AG04449 (cell line): ENCODE data around the gene DIP2A.
"Not testable (repeated sequence)": the region's sequence is repeated elsewhere in the genome, so short reads cannot be mapped to it uniquely, and the experiment has no call there.

ENCODE experiments used
- CTCF ChIA-PET: fragments of 350-600 bp; formaldehyde crosslinking; extraction: SDS; loops from one replicate; lab custom pipeline; 2021; ENCODE audit warnings: antibody characterized with exemption; lab: Yijun Ruan, JAX
- POLR2A ChIA-PET: fragments of 400-600, 350-600 bp; formaldehyde crosslinking; extraction: SDS; loops from one replicate; lab custom pipeline; 2020; ENCODE audit warnings: antibody characterized with exemption, inconsistent platforms; lab: Yijun Ruan, JAX
- DNase-seq: peaks from one replicate; pipeline ENCODE4 v3.0.0-alpha.2; 2010; ENCODE audit warnings: low read depth, low spot score
- H3K4me3 ChIP-seq: 2 replicates; pipeline ENCODE4 v1.5.1; 2011; ENCODE audit warnings: low read depth, mild to moderate bottlenecking, control low read depth, low read length
- CTCF ChIP-seq: IDR thresholded peaks from one replicate; pipeline ENCODE4 v1.5.1; 2011; ENCODE audit warnings: mild to moderate bottlenecking, moderate library complexity, low read length, control low read depth, inconsistent platforms; ENCODE audit not compliant: insufficient read depth; ENCODE audit errors: missing control alignments

DIP2A gene

GRCh38 chr21:46517361-46517760, 58.7 kb downstream of the DIP2A start:
- DNase-seq, result no peak

GRCh38 chr21:46518983-46519583, 60.4 kb downstream of the DIP2A start:
- DNase-seq, result no peak
- no peak overlapping the region for H3K4me3 ChIP-seq
- CTCF ChIA-PET, result interaction anchor here (1.3 to 1.4 kb wide), 2 partner anchors 9 to 121 kb away, joined by 3 to 7 read pairs; no protein-coding TSS in a partner anchor
- no peak for TF ChIP-seq CTCF
- POLR2A ChIA-PET, result interaction anchor here (0.6 kb wide), 1 partner anchor 66 kb away, joined by 3 read pairs; no protein-coding TSS in a partner anchor

More at GRCh38 chr21:46517361-46517760, 58.7 kb downstream of the DIP2A start:
- H3K4me3 ChIP-seq, result no peak overlapping the region
- POLR2A ChIA-PET, result no interaction called here
- no peak for TF ChIP-seq CTCF
- CTCF ChIA-PET, result no interaction called here

- POLR2A ChIA-PET, DNase-seq, H3K4me3 ChIP-seq: not testable (repeated sequence)
- CTCF ChIA-PET, result interaction anchor here (0.6 kb wide), 1 partner anchor 21 kb away, joined by 3 read pairs; no protein-coding TSS in a partner anchor
Observed at GRCh38 chr21:46527393-46527792, 68.7 kb downstream of the DIP2A start.

- no peak for DNase-seq
- no peak overlapping the region for H3K4me3 ChIP-seq
- TF ChIP-seq CTCF, result no peak
- ChIA-PET CTCF (interaction anchor here (1.1 to 1.5 kb wide), 2 partner anchors 9 to 49 kb away, joined by 3 to 7 read pairs; no protein-coding TSS in a partner anchor), POLR2A (no interaction called here)
Observed at GRCh38 chr21:46527801-46528200, 69.1 kb downstream of the DIP2A start.

GRCh38 chr21:46532080-46532479, 73.4 kb downstream of the DIP2A start:
- TF ChIP-seq CTCF, result no peak
- no peak overlapping the region for H3K4me3 ChIP-seq
- DNase-seq, result no peak
- CTCF ChIA-PET, result no interaction called here
- POLR2A ChIA-PET, result no interaction called here

- no peak overlapping the region for H3K4me3 ChIP-seq
- no peak for DNase-seq
- ChIA-PET CTCF (no interaction called here), POLR2A (no interaction called here)
- no peak for TF ChIP-seq CTCF
Observed at GRCh38 chr21:46537026-46537425, 78.3 kb downstream of the DIP2A start.

- POLR2A ChIA-PET, result no interaction called here
- no peak overlapping the region for H3K4me3 ChIP-seq
- no peak for DNase-seq
- no peak for TF ChIP-seq CTCF
- CTCF ChIA-PET, result interaction anchor here (0.9 kb wide), 1 partner anchor 37 kb away, joined by 3 read pairs; no protein-coding TSS in a partner anchor
Observed at GRCh38 chr21:46538262-46538661, 79.6 kb downstream of the DIP2A start.
